Activated CD4-positive, alpha-beta memory T cell treated with anti-CD3 and anti-CD28 coated beads for 36 hours (primary cell): Measurements from ENCODE around the gene SMAD3. TPM values are rescaled to one million over a fixed set of nuclear protein-coding genes. Genes with fewer than 3 reads are reported as not detected.
A peak's percentile ranks its signal among the peaks of the same experiment; 100 is the strongest.

Experiments used
- CTCF ChIA-PET: fragments of 350-600 bp; sonication (Branson Sonifier 250); formaldehyde crosslinking; loops from one replicate; lab custom pipeline; 2021; ENCODE audit warnings: antibody characterized with exemption, inconsistent platforms; lab: Charles Lee
- POLR2A ChIA-PET: fragments of 350-600 bp; sonication (Branson Sonifier 250); formaldehyde crosslinking; loops from one replicate; lab custom pipeline; 2021; ENCODE audit warnings: antibody characterized with exemption; lab: Charles Lee
- DNase-seq: peaks from one replicate; pipeline ENCODE4 v3.0.0-alpha.2; 2020
- H3K27ac Mint-ChIP-seq: one replicate; pipeline ENCODE4 v1.8.0; 2021; ENCODE audit warnings: mixed read lengths
- H3K27me3 Mint-ChIP-seq: one replicate; pipeline ENCODE4 v1.8.0; 2021; ENCODE audit warnings: mixed read lengths
- H3K36me3 Mint-ChIP-seq: one replicate; pipeline ENCODE4 v1.8.0; 2021; ENCODE audit warnings: mixed read lengths
- H3K4me1 Mint-ChIP-seq: one replicate; pipeline ENCODE4 v1.8.0; 2021; ENCODE audit warnings: low read depth, mixed read lengths
- H3K4me3 Mint-ChIP-seq: one replicate; pipeline ENCODE4 v1.8.0; 2021; ENCODE audit warnings: mild to moderate bottlenecking, mixed read lengths
- H3K9me3 Mint-ChIP-seq: one replicate; pipeline ENCODE4 v1.8.0; 2021; ENCODE audit warnings: mixed read lengths
- intact Hi-C: fragments of 100-400 bp; cut with micrococcal nuclease; formaldehyde crosslinking; loops from one replicate; pipeline ENCODE4 v1.15.1; 2023
- total RNA-seq, 2 experiments: library from RNA; stranded (reverse); gene quantifications; one replicate each; pipeline ENCODE4 v1.2.3, GENCODE V29; 2021

Gene SMAD3
- total RNA-seq, 2 experiments from 2014 or later: 50.2 to 50.5 TPM

- POLR2A ChIA-PET: interaction anchor here (0.8 to 1.6 kb wide), 3 partner anchors 11 to 23 kb away, joined by 3 to 5 read pairs (median 3); no protein-coding TSS in a partner anchor
- DNase-seq: no peak
- CTCF ChIA-PET: interaction anchor here (0.9 to 1.3 kb wide), 5 partner anchors 10 to 177 kb away, joined by 3 to 6 read pairs (median 3); no protein-coding TSS in a partner anchor
- Mint-ChIP-seq H3K4me3 (no peak overlapping the region), H3K9me3 (no peaks in the 10 kb centered on the region), H3K27me3 (no peaks in the 10 kb centered on the region), H3K4me1 (peaks cover 84% of the 10 kb centered on the region), H3K36me3 (peaks cover 10% of the 10 kb centered on the region), H3K27ac (peak overlapping the region; percentile 71)
- intact Hi-C loops: no loop called here
These were observed 58.7 kb downstream of the SMAD3 start for GRCh38 chr15:67124111-67124510.

GRCh38 chr15:67124911-67125588 is 59.6 kb downstream of the SMAD3 start:
- H3K27me3 Mint-ChIP-seq: no peaks in the 10 kb centered on the region

GRCh38 chr15:67125589-67126502 is 60.4 kb downstream of the SMAD3 start:
- Mint-ChIP-seq H3K27me3 (no peaks in the 10 kb centered on the region), H3K36me3 (peaks cover 6% of the 10 kb centered on the region), H3K4me3 (no peak overlapping the region), H3K27ac (peak overlapping the region; percentile 68), H3K4me1 (peaks cover 82% of the 10 kb centered on the region), H3K9me3 (no peaks in the 10 kb centered on the region)
- ChIA-PET CTCF (interaction anchor here (1.0 to 1.1 kb wide), 3 partner anchors 8 to 20 kb away, joined by 3 to 4 read pairs (median 3); no protein-coding TSS in a partner anchor), POLR2A (interaction anchor here (1.1 to 4.9 kb wide), 3 partner anchors 23 to 60 kb away, joined by 3 to 25 read pairs (median 3); partner anchors contain the start of gene SMAD3)
- no peak for DNase-seq
- intact Hi-C loops: no loop called here

More at GRCh38 chr15:67124911-67125588, 59.6 kb downstream of the SMAD3 start:
- H3K4me1 Mint-ChIP-seq: peaks cover 82% of the 10 kb centered on the region
- H3K9me3 Mint-ChIP-seq: no peaks in the 10 kb centered on the region
- H3K36me3 Mint-ChIP-seq: peaks cover 6% of the 10 kb centered on the region
- DNase-seq: no peak
- intact Hi-C loops: no loop called here
- no peak overlapping the region for H3K4me3 Mint-ChIP-seq
- ChIA-PET POLR2A (interaction anchor here (1.1 to 4.9 kb wide), 4 partner anchors 10 to 56 kb away, joined by 3 to 25 read pairs (median 4); no protein-coding TSS in a partner anchor), CTCF (interaction anchor here (0.9 to 1.0 kb wide), 3 partner anchors 9 to 178 kb away, joined by 3 to 4 read pairs (median 3); no protein-coding TSS in a partner anchor)
- H3K27ac Mint-ChIP-seq: peak overlapping the region; percentile 71

- Mint-ChIP-seq H3K27ac (peak overlapping the region; percentile 45), H3K4me3 (no peak overlapping the region), H3K4me1 (peaks cover 83% of the 10 kb centered on the region), H3K9me3 (no peaks in the 10 kb centered on the region), H3K36me3 (peaks cover 6% of the 10 kb centered on the region), H3K27me3 (no peaks in the 10 kb centered on the region)
- CTCF ChIA-PET: interaction anchor here (1.1 to 1.5 kb wide), 2 partner anchors 11 to 24 kb away, joined by 3 read pairs; no protein-coding TSS in a partner anchor
- POLR2A ChIA-PET: interaction anchor here (1.2 to 4.9 kb wide), 2 partner anchors 24 to 61 kb away, joined by 3 to 25 read pairs; partner anchors contain the start of gene SMAD3
- intact Hi-C loops: loop anchor here (1.0 kb wide), 1 partner anchor 9 kb away; no protein-coding TSS in a partner anchor
- DNase-seq: no peak
These were observed 61.3 kb downstream of the SMAD3 start for GRCh38 chr15:67126551-67127330.

- Mint-ChIP-seq H3K4me3 (no peak overlapping the region), H3K27ac (peak overlapping the region; percentile 19), H3K27me3 (no peaks in the 10 kb centered on the region), H3K36me3 (peaks cover 6% of the 10 kb centered on the region), H3K9me3 (no peaks in the 10 kb centered on the region), H3K4me1 (peaks cover 83% of the 10 kb centered on the region)
- ChIA-PET CTCF (interaction anchor here (1.5 kb wide), 1 partner anchor 23 kb away, joined by 3 read pairs; no protein-coding TSS in a partner anchor), POLR2A (interaction anchor here (4.9 kb wide), 1 partner anchor 25 kb away, joined by 25 read pairs; no protein-coding TSS in a partner anchor)
- intact Hi-C loops: loop anchor here (1.0 kb wide), 1 partner anchor 10 kb away; no protein-coding TSS in a partner anchor
- DNase-seq: no peak
These were observed 61.9 kb downstream of the SMAD3 start for GRCh38 chr15:67127331-67127664.

- POLR2A ChIA-PET: interaction anchor here (0.9 to 4.9 kb wide), 3 partner anchors 21 to 59 kb away, joined by 3 to 25 read pairs (median 4); no protein-coding TSS in a partner anchor
- peak; percentile 73 for DNase-seq
These were observed 62.6 kb downstream of the SMAD3 start for GRCh38 chr15:67127965-67128364.

GRCh38 chr15:67130166-67130565 is 64.8 kb downstream of the SMAD3 start:
- H3K27ac Mint-ChIP-seq: peak overlapping the region; percentile 72
- H3K36me3 Mint-ChIP-seq: peaks cover 10% of the 10 kb centered on the region
- intact Hi-C loops: loop anchor here (5.0 kb wide), 2 partner anchors 47 to 63 kb away; partner anchors contain the start of gene SMAD3
- H3K9me3 Mint-ChIP-seq: no peaks in the 10 kb centered on the region
- CTCF ChIA-PET: interaction anchor here (1.3 kb wide), 1 partner anchor 29 kb away, joined by 3 read pairs; no protein-coding TSS in a partner anchor
- no peak overlapping the region for H3K4me3 Mint-ChIP-seq
- POLR2A ChIA-PET: interaction anchor here (1.0 to 4.9 kb wide), 4 partner anchors 9 to 44 kb away, joined by 3 to 25 read pairs (median 4); no protein-coding TSS in a partner anchor
- DNase-seq: no peak
- peaks cover 92% of the 10 kb centered on the region for H3K4me1 Mint-ChIP-seq
- no peaks in the 10 kb centered on the region for H3K27me3 Mint-ChIP-seq

More at GRCh38 chr15:67127965-67128364, 62.6 kb downstream of the SMAD3 start:
- Mint-ChIP-seq H3K4me1 (peaks cover 84% of the 10 kb centered on the region), H3K36me3 (peaks cover 6% of the 10 kb centered on the region), H3K9me3 (no peaks in the 10 kb centered on the region), H3K27ac (peak overlapping the region; percentile 53), H3K27me3 (no peaks in the 10 kb centered on the region), H3K4me3 (no peak overlapping the region)
- intact Hi-C loops: loop anchor here (1.0 kb wide), 1 partner anchor 11 kb away; no protein-coding TSS in a partner anchor
- CTCF ChIA-PET: interaction anchor here (1.3 to 1.5 kb wide), 2 partner anchors 23 to 40 kb away, joined by 3 to 4 read pairs; no protein-coding TSS in a partner anchor

GRCh38 chr15:67130673-67131601 is 65.5 kb downstream of the SMAD3 start:
- intact Hi-C loops: loop anchor here (5.0 kb wide), 2 partner anchors 46 to 64 kb away; partner anchors contain the start of gene SMAD3
- H3K27ac Mint-ChIP-seq: peak overlapping the region; percentile 72

GRCh38 chr15:67132276-67132675 is 66.9 kb downstream of the SMAD3 start:
- Mint-ChIP-seq H3K4me1 (peaks cover 92% of the 10 kb centered on the region), H3K27ac (no peak overlapping the region), H3K4me3 (no peak overlapping the region), H3K36me3 (peaks cover 8% of the 10 kb centered on the region), H3K27me3 (no peaks in the 10 kb centered on the region), H3K9me3 (no peaks in the 10 kb centered on the region)
- no peak for DNase-seq
- ChIA-PET POLR2A (interaction anchor here (0.8 to 3.2 kb wide), 3 partner anchors 11 to 31 kb away, joined by 3 to 26 read pairs (median 3); no protein-coding TSS in a partner anchor), CTCF (no interaction called here)
- intact Hi-C loops: loop anchor here (5.0 kb wide), 2 partner anchors 45 to 65 kb away; partner anchors contain the start of gene SMAD3

More at GRCh38 chr15:67130673-67131601, 65.5 kb downstream of the SMAD3 start:
- peak; percentile 31 for DNase-seq
- Mint-ChIP-seq H3K4me3 (no peak overlapping the region), H3K36me3 (peaks cover 10% of the 10 kb centered on the region), H3K4me1 (peaks cover 92% of the 10 kb centered on the region), H3K27me3 (no peaks in the 10 kb centered on the region), H3K9me3 (no peaks in the 10 kb centered on the region)
- POLR2A ChIA-PET: interaction anchor here (0.9 to 1.6 kb wide), 4 partner anchors 9 to 55 kb away, joined by 3 to 4 read pairs (median 4); no protein-coding TSS in a partner anchor
- CTCF ChIA-PET: interaction anchor here (0.7 to 1.3 kb wide), 3 partner anchors 16 to 30 kb away, joined by 3 read pairs; no protein-coding TSS in a partner anchor
